Measurements from ENCODE around the gene ANP32E.
"Not testable (repeated sequence)": the region's sequence is repeated elsewhere in the genome, so short reads cannot be mapped to it uniquely, and the experiment has no call there.

ANP32E gene

DNA sequence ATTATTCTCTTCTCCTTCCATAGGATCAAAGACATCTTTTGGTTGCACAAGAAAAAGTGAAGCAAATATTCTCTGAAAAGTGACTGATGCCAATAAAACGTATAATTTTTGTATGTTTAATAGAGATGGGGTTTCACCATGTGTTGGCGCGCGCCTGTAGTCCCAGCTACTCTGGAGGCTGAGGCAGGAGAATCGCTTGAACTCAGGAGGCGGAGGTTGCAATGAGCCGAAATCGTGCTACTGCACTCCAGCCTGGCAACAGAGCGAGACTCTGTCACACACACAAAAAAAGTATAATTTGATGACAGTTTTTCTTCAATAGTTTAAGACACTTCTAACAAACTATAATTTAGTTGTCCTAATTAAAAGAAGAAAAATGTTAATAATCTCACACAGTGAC is 23.8 kb downstream of the ANP32E start:
- DNase-seq (ENCODE audit: low spot score): no peak

DNA sequence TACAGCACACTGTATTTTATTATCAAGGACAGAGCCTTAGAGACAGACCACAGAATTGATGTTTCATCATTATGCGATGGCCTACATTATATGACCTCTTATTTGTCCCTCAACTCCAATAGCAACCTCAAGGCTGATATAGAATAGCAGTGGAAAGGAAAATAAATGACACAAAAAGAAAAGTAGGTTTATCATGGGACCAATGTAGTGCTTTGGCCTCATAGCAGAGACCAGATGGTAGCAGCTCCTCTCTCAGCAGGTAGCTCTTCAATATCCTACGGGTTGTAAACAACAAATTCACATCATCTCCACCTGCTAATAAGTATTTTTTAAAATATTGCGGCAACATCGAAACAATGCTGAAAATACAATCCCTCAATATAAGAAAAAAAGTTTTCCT is 25.2 kb downstream of the ANP32E start:
- no peak for DNase-seq (ENCODE audit: low spot score)

DNA sequence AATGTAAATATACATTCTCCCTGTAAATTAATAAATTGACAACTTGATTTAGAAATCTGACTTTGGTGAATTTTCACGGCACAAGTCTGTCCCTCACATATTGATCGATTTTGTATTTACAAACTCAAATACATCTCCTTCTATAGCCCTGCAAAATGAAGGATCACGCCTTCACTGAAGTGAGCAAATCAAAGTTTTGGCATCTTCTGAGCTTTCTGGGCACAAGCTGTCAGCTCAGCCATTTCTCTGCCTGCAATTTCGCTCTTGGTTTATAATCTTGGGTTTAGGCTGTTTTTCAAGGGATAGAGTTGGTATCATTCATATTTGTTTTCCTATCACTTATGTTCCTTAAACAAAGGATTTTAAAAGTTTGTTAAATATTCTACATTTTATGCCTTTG is 25.8 kb downstream of the ANP32E start:
- DNase-seq (ENCODE audit: low spot score): no peak

DNA sequence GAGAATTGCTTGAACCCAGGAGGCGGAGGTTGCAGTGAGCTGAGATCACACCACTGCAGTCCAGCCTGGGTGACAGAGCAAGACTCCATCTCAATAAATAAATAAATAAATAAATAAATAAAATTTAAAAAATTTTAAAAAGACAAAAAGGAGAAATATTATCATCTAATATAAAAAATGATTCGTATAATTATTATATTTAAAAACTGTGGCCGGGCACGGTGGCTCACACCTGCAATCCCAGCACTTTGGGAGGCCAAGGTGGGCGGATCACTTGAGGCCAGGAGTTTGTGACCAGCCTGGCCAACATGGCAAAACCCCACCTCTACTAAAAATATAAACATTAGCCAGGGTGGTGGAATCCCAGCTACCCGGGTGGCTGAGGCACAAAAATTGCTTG is 27.5 kb downstream of the ANP32E start:
- not testable (repeated sequence) for DNase-seq (ENCODE audit: low spot score)

DNA sequence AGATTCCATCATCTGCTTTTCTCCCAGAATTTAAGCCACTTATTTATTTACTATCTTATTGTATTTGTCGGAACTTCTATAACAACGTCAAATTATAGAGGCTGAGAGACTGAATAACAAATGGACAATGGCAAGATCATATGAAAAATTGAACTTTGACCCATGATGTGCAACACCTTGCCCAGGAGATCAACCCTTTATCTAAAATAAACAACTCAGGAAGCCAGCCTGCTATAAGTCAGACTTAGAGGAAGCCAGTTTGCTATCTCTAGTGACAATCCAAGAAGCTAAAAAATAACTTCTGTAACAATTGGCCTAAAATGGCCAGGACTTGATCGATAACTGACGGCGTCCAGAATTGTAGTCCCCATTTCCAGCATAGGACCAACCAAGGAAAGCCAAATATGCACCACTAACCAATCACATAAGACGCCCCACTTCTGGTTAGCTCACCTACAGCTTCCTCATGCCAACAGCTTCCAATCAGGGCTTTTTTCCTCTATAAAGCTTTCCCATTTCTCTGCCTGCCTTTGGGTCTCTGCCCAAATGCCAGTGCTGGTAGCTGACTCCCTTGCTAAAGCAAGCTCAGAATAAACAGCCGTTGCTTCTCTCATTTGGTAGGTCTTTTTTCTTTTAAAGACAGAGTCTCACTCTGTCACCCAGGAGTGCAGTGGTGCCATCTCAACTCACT is 28.5 kb downstream of the ANP32E start:
- DNase-seq (ENCODE audit: low spot score): no peak

DNA sequence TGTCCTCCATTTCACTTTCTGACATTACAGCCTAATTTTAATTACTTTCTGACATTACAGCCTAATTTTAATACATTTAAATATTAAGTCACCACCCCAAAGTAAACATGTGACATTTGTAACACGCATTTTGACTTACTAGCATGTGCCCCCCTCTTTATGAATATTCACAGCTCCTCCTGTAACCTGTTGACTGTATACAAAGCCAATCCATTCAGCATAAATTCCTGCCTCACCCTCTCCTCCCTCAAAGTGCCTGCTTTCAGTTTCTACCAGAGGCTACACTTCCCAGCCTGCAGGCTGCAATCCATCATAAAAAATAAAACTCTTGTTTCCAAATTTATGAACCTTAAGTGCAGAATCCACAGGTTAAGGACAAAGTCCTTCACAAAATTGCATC is 39.5 kb downstream of the ANP32E start:
- DNase-seq (ENCODE audit: low spot score): no peak

DNA sequence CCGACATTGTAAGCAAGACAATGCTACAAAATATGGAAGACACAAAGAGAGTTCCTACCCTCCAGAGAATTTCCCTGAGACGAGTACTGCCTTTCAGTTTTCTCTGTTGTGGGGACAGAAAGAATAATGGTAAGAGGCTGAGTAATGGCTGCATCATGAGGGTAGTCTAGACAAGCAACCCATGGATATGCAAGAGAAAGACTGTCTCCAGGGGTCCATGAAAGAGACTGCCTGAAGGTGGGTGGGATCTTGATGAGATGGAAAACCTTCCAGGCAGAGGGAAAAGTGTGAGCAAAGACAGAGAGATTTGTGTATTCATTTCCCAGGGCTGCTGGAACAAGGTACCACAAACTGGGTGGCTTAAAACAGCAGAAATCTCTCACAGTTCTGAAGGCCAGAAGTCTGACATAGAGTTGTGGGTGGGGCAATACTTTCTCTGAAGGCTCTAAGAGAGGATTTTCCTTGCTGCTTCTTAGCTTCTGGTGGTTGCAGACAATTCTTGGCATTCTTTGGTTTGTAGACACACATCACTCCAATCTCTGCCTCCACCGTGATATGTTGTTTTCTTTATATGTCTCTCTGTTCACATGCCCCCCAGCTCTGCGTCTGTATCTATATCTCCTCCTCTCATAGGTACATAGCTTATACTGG is 41.4 kb downstream of the ANP32E start:
- DNase-seq (ENCODE audit: low spot score): peak; percentile 52

DNA sequence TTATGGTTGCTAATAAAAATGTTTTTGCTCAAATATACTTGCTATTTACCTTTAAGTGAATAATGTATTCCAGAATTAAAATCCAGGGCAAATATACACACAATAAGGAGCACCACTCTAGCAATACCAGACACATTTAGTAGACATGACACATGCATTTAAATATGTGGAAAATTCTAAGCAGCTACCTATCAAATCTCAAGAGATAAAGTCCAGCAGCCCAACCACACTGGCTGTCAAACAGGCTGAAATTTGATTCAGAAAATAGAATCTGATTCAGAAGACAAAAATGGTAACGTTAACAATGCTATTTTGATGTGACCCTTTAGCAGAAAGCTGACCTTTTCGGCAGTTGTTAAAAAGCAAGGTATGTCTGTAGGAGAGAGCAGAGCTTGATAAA is 43.9 kb downstream of the ANP32E start:
- DNase-seq (ENCODE audit: low spot score): peak; percentile 78

DNA sequence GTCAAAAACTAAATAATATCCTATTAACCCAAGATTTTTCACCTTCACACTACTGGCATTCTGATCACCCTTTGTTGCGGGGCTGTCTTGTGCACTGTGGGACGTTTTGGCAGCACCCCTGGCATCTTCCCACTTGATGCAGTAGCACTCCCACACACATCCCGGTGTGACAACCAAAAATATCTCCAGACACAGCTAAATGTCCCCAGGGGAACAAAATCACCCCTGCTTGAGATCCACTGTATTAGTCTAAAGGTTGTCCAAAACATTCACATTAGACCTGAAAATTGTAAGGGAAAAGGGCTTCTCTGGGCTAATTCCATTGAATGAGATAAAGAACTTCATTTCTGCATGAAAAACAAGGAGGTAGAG is 48.4 kb downstream of the ANP32E start:
- DNase-seq (ENCODE audit: low spot score): no peak

DNA sequence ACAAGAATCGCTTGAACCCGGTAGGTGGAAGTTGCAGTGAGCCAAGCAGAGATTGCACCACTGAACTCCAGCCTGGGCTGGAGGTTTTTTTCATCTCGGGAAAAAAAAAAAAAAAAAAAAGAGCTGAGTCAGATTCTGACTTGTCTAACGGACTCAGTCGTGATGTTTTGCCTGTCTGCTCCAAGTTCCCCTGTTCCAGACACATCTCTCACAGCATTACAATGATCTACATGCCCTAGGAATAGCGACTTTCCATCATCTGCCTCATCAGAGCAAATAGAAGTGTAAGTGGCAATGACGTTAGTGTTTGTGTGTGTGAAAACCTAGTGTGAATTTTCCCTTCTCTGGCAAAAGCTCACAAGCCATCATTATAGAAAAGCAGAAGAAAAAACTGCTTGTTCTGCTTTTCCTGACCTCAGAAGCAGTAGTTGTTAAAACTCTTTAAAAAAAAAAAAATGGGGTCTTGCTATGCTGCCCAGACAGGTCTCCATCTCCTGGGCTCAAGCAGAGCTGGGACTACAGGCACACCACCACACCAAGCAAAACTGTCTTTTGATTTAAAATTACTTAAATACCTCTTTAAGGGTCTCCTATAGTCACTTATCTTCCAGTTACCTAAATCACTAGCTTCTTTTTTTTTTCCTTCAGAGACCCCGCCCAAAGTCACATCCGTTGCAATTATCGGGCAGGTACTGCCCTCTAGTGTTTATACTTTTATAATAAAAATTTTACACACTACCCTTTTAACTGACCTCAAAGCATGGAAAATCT is 48.9 kb downstream of the ANP32E start:
- peak; percentile 67 for DNase-seq (ENCODE audit: low spot score)

DNA sequence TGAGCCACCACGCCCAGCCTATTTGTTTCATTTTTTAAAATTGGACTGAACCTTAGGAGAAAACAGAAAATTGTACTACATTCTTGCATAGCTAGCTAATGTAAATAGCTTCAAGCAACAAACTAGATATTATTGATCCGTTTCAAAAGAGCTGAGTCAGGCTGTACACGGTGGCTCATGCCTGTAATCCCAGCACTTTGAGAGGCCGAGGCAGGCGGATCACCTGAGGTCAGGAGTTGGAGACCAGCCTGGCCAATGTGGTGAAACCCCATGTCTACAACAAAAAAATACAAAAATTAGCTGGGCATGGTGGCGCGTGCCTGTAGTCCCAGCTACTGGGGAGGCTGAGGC is 49.5 kb downstream of the ANP32E start:
- DNase-seq (ENCODE audit: low spot score): not testable (repeated sequence)

DNA sequence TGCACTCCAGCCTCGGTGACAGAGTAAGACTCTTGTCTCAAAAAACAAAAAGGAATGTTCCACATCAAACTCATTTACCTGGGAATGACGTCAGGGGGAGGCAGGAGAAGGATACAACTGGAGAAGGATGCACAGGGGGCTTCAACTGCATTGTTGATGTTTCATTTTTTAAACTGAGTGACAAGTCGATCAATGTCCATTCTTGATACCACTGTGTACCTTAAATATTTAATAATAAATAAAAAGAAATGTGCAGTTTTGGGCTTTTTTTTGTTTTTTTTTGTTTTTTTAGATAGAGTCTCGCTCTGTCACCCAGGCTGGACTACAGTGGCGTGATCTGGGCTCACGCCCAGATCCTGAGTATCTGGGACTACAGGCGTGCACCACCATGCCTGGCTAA is 50.4 kb downstream of the ANP32E start:
- no peak for DNase-seq (ENCODE audit: low spot score)

DNA sequence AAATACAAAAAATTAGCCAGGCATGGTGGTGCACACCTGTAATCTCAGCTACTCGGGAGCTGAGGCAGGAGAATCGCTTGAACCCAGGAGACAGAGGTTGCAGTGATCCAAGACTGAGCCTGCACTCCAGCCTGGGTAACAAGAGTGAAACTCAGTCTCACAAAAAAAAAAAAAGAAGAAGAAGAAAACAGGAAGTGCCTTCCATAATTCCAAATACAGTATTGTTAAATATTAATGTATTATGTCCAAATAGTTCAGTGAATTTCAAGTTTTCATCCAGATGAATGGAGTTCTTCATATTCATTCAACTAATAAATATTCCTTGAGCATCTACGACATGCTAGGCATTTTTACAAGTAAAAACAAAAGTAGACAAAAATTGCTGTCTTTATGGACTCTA is 52.9 kb downstream of the ANP32E start:
- DNase-seq (ENCODE audit: low spot score): no peak

DNA sequence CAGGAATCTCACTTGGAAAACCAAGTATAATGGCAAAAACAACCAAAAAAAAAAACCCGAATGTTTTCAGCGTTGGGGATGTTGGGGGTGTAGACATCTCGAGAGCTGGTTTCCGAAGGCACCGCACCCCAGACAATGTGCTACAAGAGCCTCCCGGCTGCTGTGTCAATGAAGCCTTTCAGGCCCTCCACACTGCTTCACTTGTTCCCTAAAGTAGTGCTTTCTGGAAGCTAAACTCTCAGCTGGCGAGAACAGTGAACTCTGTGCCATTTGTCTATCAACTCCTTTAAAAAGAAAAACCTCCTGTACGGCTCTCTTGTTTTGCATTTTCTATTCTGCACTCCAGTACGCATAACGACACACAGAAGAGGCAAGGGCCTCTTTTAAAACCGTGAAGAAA is 53.7 kb downstream of the ANP32E start:
- no peak for DNase-seq (ENCODE audit: low spot score)

DNA sequence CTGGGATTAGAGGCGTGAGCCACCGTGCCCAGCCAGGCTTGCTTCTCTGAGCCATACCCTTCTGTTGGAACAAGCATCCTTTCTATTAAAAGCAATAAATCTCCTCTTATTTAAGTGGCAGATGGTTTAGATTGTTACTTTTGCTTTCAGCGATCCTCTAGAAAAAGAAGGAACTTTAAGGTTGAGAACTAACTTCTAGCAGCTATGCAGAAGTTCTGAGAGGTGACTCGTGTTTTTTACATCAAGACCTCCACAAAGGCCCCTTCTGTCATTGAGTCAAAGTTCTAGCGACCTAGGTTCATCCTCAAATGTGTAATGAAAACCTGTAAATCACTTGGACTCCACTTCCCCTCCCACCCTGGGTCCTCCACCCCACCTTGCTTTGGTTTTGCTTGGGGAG is 55.4 kb downstream of the ANP32E start:
- no peak for DNase-seq (ENCODE audit: low spot score)

DNA sequence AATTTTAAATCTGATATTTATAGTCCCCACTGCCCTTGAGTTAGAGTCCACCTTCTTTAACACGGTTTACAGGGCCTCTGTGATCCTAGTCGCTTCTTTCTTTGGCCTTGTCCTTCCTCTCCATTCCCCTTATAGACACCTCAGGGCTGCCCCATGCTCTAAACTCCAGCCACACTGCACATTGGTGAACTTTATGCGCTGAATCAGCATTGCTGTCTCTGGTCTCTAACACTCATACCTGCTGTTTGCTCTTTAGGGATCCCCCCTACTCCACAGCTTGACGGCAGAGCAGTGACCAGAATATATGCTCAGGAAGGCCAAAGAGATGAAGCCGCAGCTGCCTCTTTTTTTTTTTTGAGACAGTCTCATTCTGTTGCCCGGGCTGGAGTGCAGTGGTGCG is 56.0 kb downstream of the ANP32E start:
- DNase-seq (ENCODE audit: low spot score): no peak

DNA sequence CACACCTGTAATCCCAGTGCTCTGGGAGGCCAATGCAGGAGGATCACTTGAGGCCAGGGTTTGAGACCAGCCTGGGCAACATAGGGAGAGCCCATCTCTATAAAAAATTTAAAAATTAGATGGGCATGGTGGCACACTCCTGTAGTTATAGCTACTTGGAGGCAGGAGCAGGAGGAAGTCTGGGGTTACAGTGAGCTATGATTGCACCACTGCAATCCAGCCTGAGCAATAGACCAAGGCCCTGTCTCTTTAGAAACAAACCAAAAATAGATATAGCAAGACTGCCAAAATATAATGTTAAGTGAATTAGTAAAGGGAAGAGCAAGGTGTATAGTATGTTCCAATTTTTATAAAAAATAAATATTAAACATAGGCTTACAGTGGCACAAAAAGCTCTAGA is 57.4 kb downstream of the ANP32E start:
- DNase-seq (ENCODE audit: low spot score): no peak

DNA sequence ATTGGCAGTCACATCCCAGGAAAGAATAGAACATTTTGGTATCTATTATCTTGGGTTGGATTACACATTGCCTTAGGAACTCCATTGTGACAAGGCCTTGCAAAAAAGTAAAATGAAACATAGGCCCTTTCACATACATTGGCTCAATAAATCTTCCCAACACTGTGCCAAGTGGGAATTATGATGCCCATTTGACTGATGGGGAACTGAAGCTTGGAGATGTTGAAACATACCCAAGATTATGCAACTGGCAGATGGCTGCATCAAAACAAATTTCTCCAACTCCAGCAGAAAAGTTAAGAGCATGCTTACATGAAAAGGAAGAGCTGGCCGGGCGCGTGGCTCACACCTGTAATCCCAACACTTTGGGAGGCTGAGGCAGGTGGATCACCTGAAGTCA is 59.3 kb downstream of the ANP32E start:
- DNase-seq (ENCODE audit: low spot score): no peak

DNA sequence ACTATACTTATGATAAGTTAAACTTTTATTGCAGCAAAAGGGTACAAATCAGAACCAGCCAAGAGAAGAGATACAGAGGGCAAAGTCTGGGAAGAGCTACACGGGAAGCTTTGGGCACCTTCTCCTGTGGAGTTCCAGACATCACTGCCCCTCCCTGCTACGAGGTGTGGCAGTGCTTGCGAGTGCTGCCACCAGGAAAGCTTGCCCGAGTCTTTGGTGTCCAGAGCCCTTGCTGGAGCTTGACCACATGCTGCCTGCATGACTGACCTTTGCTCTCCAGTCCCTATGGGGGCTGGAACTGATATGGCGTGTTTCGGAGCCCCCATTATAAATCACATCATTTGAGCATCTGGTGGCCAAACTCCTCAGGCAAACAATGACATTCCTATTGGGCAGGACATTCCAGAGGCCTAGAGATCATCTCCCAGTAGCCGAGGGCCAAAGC is 62.7 kb downstream of the ANP32E start:
- DNase-seq (ENCODE audit: low spot score): no peak

DNA sequence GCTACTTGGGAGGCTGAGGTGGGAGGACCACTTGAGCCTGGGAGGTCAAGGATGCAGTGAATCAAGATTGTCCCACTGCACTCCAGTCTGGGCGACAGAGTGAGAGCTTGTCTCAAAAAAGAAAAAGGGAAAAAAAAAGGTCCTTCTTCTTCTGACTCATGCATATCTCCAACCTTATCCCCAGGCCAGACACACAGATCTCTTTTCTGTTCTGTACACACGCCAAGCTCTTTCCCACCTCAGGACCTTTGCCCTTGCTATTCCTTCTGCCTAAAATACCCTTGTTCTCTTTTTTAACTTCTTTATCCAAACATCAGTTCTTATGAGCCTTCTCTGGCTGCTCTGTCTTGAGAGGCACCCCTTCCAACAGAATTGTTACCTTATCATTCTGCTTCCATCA is 64.1 kb downstream of the ANP32E start:
- DNase-seq (ENCODE audit: low spot score): no peak

DNA sequence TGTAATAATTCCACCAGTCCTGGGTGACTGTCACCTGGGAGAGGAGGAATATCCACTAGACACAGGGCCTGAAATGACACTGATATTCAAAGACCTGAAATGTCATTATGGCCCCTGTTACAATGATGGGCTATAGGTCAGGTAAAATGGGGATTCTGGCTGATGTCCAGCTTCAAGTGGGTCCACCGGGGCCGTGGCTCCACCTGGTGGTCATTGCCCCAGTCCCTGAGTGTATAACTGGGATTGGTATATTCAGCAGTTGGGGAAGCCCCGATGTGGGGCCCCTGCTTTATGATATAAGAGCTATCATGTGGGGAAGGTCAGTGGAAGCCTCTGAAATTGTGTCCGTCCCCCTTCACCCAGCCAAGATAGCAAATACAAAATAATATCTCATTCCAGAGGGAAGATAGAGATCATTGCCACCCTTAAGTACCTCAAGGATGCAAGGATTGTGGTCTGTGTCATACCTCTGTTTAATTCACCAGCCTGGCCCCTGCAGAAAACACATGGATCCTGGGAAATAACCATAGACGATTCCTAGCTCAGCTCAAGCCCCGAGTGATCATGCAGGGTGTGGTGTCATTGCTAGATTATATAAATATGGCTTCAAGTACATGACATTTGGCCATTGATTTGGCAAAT is 66.8 kb downstream of the ANP32E start:
- DNase-seq (ENCODE audit: low spot score): peak; percentile 84

All from GM03348 (cell line).